Effector memory CD4-positive, alpha-beta T cell (primary cell): Measurements from ENCODE around the gene NAT14.
A peak's percentile ranks its signal among the peaks of the same experiment; 100 is the strongest.
"Not testable (repeated sequence)": the region's sequence is repeated elsewhere in the genome, so short reads cannot be mapped to it uniquely, and the experiment has no call there.

ENCODE experiments used
- DNase-seq, 3 donors: peaks; one replicate each; pipeline ENCODE4 v3.0.0-alpha.2; 2020
- H3K27ac ChIP-seq: 2 replicates; pipeline ENCODE4 v1.7.0; 2013; ENCODE audit warnings: mild to moderate bottlenecking, low read length, moderate library complexity; ENCODE audit not compliant: insufficient read depth, poor library complexity, severe bottlenecking
- H3K27me3 ChIP-seq: replicated peaks from 2 replicates; pipeline ENCODE4 v1.7.0; 2013; ENCODE audit warnings: mild to moderate bottlenecking, low read length; ENCODE audit not compliant: insufficient read depth, control insufficient read depth, poor library complexity, severe bottlenecking
- H3K36me3 ChIP-seq: 2 replicates; pipeline ENCODE4 v1.7.0; 2013; ENCODE audit warnings: mild to moderate bottlenecking, low read length, moderate library complexity; ENCODE audit not compliant: control insufficient read depth, insufficient read depth
- H3K4me1 ChIP-seq: 2 replicates; pipeline ENCODE4 v1.7.0; 2013; ENCODE audit warnings: low read length, mild to moderate bottlenecking; ENCODE audit not compliant: control insufficient read depth, insufficient read depth, poor library complexity, severe bottlenecking
- H3K4me3 ChIP-seq: 2 replicates; pipeline ENCODE4 v1.7.0; 2013; ENCODE audit warnings: low read length, low read depth, mild to moderate bottlenecking; ENCODE audit not compliant: insufficient read depth, poor library complexity, severe bottlenecking
- H3K9me3 ChIP-seq: 2 replicates; pipeline ENCODE4 v1.7.0; 2013; ENCODE audit warnings: mild to moderate bottlenecking, low read length, moderate library complexity; ENCODE audit not compliant: control insufficient read depth

Gene NAT14

DNA sequence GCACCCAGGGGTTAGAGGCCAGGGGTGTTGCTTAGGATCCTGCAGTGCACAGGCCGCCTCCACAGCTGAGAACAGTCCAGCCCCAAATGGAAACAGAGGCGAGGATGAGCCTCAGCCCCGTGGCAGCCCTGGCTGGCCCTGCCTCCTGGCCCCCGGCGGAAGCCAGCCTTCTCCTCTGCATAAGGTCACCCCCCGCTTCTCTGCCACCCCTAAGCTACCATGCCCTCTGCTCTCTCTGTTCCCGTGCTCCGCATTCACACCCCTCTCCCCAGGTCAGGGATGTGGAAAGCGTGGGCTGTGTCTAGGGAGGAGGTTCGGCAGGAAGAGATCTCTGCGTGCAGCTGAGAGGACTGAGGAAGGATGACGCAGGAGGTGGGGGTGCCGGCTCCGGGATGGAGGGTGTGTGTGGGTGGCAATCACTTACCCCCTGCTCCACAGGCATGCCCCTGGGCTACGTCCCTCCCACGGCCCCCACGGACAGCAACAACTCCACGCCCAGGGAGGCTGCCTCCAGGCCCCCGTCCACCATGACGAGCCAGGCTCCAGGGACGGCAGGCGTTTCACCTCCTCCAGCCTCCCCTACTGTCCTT, 9.3 kb downstream of the NAT14 start:
- Histone ChIP-seq H3K4me1 (no peaks in the 10 kb centered on the region), H3K27ac (no peak overlapping the region), H3K4me3 (no peak overlapping the region), H3K9me3 (no peaks in the 10 kb centered on the region), H3K27me3 (no peaks in the 10 kb centered on the region), H3K36me3 (no peaks in the 10 kb centered on the region)
- DNase-seq: no peak

DNA sequence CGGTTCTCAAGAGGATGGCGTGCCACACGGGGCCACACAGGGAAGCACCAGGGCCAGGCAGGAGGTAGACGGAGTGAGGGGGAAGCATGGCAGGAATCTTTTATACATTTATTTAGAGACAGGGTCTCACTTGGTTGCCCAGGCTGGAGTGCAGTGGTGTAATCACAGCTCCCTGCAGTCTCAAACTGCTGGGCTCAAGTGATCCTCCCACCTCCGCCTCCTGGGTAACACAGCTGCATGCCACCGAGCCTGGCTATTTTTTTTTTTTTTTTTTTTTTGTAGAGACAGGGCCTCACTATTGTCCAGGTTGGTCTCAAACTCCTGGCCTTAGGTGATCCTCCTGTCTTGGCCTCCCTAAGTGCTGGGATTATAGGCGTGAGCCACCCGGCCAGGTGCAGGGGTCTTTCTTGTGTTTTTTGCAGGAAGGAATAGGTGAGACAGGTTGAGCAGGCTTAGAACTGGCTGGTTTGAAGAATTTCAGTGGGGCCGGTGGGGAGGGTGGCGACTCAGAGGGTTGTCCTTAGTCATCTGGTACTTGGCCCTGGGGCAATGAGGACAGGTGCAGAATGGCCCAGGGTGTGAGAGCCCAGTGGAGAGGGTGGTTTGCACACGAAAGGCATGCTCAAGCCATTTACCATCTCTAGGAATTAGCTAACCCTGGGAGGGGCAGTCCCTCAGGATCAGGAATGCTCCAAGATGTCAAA, 10.8 kb downstream of the NAT14 start:
- H3K27me3 ChIP-seq: no peaks in the 10 kb centered on the region
- H3K4me1 ChIP-seq: no peaks in the 10 kb centered on the region
- H3K27ac ChIP-seq: no peak overlapping the region
- H3K9me3 ChIP-seq: no peaks in the 10 kb centered on the region
- no peak for DNase-seq
- no peak overlapping the region for H3K4me3 ChIP-seq
- no peaks in the 10 kb centered on the region for H3K36me3 ChIP-seq

DNA sequence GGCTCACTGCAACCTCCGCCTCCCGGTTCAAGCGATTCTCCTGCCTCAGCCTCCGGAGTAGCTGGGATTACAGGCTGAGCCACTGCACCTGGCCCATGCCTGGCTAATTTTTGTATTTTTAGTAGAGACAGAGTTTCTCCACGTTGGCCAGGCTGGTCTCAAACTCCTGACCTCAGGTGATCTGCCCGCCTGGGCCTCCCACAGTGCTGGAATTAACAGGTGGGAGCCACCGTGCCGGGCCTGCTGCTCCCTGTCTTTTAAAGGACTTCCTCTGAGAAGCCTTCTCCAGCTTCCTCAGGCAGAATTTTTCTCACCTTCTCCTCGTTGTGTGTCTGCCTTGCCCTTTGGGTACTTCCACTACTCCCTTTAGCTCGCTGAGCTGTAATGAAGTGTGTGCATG, 11.8 kb downstream of the NAT14 start:
- H3K27ac ChIP-seq, H3K36me3 ChIP-seq, H3K27me3 ChIP-seq, H3K9me3 ChIP-seq, DNase-seq, H3K4me3 ChIP-seq, H3K4me1 ChIP-seq: not testable (repeated sequence)

DNA sequence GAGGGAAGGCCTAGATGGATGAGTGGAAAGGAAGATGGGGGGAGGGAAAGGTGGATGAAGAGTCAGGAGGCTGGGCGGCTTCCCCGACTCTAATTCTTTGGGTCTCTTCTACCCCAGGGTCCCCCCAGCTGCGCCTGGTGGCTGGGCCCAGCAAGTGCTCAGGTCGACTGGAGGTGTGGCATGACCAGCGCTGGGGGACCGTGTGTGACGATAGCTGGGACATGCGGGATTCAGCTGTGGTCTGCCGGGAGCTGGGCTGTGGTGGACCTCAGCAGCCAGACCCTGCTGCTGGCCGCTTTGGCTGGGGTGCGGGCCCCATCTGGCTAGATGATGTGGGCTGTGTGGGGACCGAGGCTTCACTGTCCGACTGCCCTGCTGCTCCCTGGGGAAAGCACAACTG, 12.8 kb downstream of the NAT14 start:
- Histone ChIP-seq H3K9me3 (no peaks in the 10 kb centered on the region), H3K27me3 (no peaks in the 10 kb centered on the region), H3K4me3 (no peak overlapping the region), H3K36me3 (no peaks in the 10 kb centered on the region), H3K4me1 (no peaks in the 10 kb centered on the region), H3K27ac (no peak overlapping the region)
- DNase-seq: no peak

DNA sequence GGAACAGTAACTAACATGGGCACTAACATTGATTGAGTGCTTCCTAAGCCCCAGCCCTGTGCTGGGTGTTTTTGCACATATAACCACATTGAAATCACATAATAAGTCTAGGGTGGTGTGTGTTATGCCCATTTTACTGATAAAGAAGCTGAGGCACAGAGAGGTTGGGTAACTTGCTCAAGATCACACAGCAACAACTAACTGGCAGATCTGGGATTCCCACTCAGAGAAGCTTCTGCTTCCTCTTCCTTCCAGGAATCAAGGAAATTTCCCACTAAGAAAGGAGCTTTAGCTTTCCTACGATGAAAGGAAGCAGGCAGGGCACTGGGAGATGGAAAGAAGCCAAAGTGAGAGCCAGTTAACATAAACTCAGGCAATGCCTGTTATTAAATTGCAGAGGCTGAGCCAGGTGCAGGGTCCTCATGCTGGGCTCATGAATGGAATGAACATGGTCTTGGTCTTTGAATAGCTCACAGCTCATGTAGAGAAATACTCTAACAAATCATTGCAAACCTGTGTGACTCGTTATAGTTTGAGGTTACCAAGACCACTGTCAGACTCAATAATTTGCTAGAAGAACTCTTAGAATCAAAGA, 13.4 kb downstream of the NAT14 start:
- H3K27ac ChIP-seq: no peak overlapping the region
- H3K4me3 ChIP-seq: no peak overlapping the region
- H3K4me1 ChIP-seq: peaks cover under 1% of the 10 kb centered on the region
- H3K36me3 ChIP-seq: no peaks in the 10 kb centered on the region
- H3K9me3 ChIP-seq: no peaks in the 10 kb centered on the region
- DNase-seq: no peak
- no peaks in the 10 kb centered on the region for H3K27me3 ChIP-seq

DNA sequence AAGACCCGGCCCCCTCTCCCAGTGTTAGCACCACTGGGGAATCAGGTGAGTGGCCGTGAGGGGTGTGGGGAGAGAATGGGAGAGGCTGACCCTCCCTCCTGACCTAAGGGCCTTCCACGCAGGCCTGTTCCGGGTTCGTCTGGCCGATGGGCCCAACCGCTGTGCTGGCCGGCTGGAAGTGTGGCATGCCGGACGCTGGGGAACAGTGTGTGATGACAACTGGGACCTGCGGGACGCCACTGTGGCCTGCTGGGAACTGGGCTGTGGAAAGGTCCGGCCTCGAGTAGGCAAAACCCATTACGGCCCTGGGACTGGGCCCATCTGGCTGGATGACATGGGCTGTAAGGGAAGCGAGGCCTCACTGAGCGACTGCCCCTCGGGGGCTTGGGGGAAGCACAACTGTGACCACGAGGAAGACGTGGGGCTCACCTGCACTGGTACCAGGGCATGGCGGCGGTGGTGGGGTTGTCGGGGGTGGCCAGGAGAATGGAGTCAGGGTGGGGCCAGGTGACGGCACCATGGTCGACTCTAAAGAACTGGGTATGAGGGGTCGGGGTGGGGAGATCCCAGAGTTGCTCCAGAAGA, 15.5 kb downstream of the NAT14 start:
- H3K27me3 ChIP-seq: no peaks in the 10 kb centered on the region
- H3K4me3 ChIP-seq: no peak overlapping the region
- no peak for DNase-seq
- H3K9me3 ChIP-seq: no peaks in the 10 kb centered on the region
- peaks cover 5% of the 10 kb centered on the region for H3K4me1 ChIP-seq
- H3K36me3 ChIP-seq: no peaks in the 10 kb centered on the region
- H3K27ac ChIP-seq: no peak overlapping the region

DNA sequence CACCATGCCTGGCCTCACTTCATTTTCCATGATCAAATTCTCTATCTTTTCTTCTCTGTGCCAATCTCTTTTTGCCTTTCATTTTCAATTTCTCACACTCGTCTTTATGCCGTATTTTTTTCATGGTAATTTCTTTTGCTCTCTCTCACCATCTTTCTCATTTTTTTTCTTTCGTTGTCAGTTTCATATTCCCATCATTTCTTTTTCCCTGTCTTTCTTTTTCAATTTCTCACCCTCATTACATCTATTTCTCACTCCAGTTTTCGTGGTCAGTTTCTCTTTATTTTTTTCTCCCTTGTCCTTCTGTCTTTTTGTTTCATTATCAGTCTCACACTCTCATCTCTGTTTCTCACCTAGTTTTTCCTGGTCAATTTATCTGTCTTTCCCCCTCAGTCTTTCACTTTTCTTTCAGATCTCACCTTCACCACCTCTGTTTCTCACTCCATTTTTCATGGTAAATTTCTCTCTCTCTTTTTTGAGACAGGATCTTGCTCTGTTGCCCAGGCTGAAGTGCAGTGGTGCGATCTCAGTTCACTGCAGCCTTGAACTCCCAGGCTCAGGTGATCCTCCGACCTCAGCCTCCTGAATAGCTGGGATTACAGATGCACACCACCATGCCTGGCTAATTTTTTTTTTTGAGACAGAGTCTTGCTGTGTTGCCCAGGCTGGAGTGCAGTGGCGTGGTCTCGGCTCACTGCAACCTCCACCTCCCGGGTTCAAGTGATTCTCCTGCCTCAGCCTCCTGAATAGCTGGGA, 17.4 kb downstream of the NAT14 start:
- H3K27ac ChIP-seq: no peak overlapping the region
- H3K4me3 ChIP-seq: no peak overlapping the region
- no peak for DNase-seq
- H3K27me3 ChIP-seq: no peaks in the 10 kb centered on the region
- peaks cover 5% of the 10 kb centered on the region for H3K4me1 ChIP-seq
- H3K36me3 ChIP-seq: no peaks in the 10 kb centered on the region
- no peaks in the 10 kb centered on the region for H3K9me3 ChIP-seq

DNA sequence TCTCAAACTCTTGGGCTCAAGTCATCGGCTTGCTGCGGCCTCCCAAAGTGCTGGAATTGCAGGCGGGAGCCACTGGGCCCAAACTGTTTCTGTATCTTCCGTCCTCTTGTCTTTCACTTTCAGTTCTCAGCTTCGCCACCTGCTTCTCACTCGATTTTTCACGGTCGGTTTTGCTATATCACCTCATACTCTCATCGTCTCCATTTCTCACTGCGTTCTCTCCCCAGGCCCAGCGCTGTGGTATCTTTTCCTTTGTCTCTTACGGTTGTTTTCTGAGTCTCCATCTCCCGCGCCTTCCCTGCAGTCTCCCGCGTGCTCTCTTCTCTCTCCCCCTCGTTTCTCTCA, 18.1 kb downstream of the NAT14 start:
- Histone ChIP-seq H3K27ac (no peak overlapping the region), H3K9me3 (no peaks in the 10 kb centered on the region), H3K27me3 (no peaks in the 10 kb centered on the region), H3K4me1 (peaks cover 5% of the 10 kb centered on the region), H3K36me3 (no peaks in the 10 kb centered on the region), H3K4me3 (peak overlapping the region; percentile 50)
- no peak for DNase-seq

DNA sequence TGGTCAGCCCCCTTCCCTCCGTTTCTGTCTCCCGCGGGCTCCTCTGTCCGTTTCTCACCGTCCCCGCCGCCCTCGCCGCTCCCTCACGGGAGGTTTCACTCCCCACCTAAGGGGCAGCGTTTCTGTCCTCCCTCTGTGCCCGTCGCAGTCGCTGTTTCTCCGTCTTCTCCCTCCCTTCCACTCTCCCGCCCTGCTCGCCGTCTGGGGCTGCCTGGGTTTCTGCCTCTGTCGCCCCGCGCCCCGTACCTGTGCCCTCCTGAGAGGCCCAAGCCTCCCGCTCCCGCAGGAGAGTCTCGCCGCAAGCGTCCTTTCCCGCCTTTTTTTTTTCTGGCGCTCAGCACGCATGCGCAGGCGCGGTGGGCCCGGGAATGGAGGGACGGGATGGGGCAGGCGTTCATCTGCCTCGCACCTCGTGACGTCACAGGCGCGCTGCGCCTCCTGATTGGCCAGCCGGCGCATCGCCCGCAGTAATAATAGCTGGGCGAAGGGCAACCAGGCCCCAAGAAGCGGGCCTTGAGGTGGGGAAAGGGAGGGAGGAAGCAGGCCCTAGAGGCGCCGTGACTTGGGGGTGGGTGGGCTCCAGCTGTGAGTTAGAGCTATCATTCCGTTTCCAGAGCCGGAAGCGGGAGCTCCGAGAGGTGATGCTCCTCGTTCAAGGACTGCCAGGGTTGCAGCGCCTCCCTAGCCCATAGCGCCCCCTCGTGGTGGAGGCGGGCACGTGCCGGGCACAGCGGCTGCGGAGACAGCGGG, 18.7 kb downstream of the NAT14 start:
- DNase-seq: peak; percentile 83 to 88 (median 83)
- no peaks in the 10 kb centered on the region for H3K27me3 ChIP-seq
- no peaks in the 10 kb centered on the region for H3K9me3 ChIP-seq
- H3K4me3 ChIP-seq: peak overlapping the region; percentile 50
- peak overlapping the region; percentile 35 for H3K27ac ChIP-seq
- H3K36me3 ChIP-seq: no peaks in the 10 kb centered on the region
- peaks cover 5% of the 10 kb centered on the region for H3K4me1 ChIP-seq
